Stomach (tissue), 9 donors: ENCODE measurements around the gene HMGN1. TPM values are rescaled to one million over a fixed set of nuclear protein-coding genes. Genes with fewer than 3 reads are reported as not detected.

Source experiments
- DNase-seq, 2 donors: peaks; one replicate each; pipeline versions ENCODE4 v3.0.0 to v3.0.0-alpha.2; 2013 to 2019
- H3K27ac ChIP-seq, 5 donors: fragments of 200-600 bp in 4 of 5; sonication (generic) in 4 of 5; one replicate each; pipeline ENCODE4 v1.5.1; 2013 to 2019; ENCODE audit warnings: mild to moderate bottlenecking in 1 of 5, moderate library complexity in 1 of 5
- H3K27me3 ChIP-seq, 3 donors: fragments of 200-600 bp; sonication (generic); one replicate each; pipeline ENCODE4 v1.5.1; 2017 to 2019; ENCODE audit warnings: mixed run types in 1 of 3
- H3K36me3 ChIP-seq, 4 donors: fragments of 200-600 bp; sonication (generic); 1 replicate in 3 of 4; 2 replicates in 1 of 4; pipeline ENCODE4 v1.5.1; 2016 to 2019
- H3K4me1 ChIP-seq, 4 donors: fragments of 200-600 bp; sonication (generic); one replicate each; pipeline ENCODE4 v1.5.1; 2016 to 2019
- H3K4me3 ChIP-seq, 4 donors: fragments of 200-600 bp; sonication (generic) in 3 of 4; one replicate each; pipeline ENCODE4 v1.5.1; 2016 to 2019; ENCODE audit warnings: mild to moderate bottlenecking in 1 of 4
- H3K9me3 ChIP-seq, 4 donors: fragments of 200-600 bp; sonication (generic); one replicate each; pipeline ENCODE4 v1.5.1; 2016 to 2019
- CTCF ChIP-seq, 7 experiments: fragments of 450-650 bp in 4 of 7; fragments of 200-600 bp in 3 of 7; sonication (generic) in 3 of 7; IDR thresholded peaks; one replicate each; pipeline ENCODE4 v1.5.1; 2016 to 2019; ENCODE audit warnings: antibody characterized with exemption in 7 of 7, control low read depth in 2 of 7, mild to moderate bottlenecking in 1 of 7
- EP300 ChIP-seq: sonication (generic); formaldehyde crosslinking; IDR thresholded peaks from one replicate; pipeline ENCODE4 v1.6.1; 2017; ENCODE audit warnings: antibody characterized with exemption
- POLR2A ChIP-seq, 4 donors: fragments of 450-650 bp; IDR thresholded peaks; one replicate each; pipeline ENCODE4 v1.6.1; 2016; ENCODE audit warnings: antibody characterized with exemption in 4 of 4, control low read depth in 2 of 4, mild to moderate bottlenecking in 1 of 4, moderate library complexity in 1 of 4
- POLR2AphosphoS5 ChIP-seq, 3 donors: sonication (generic); formaldehyde crosslinking; IDR thresholded peaks; one replicate each; pipeline ENCODE4 v1.6.1; 2016; ENCODE audit warnings: antibody characterized with exemption in 3 of 3
- WGBS, 5 donors: extraction: QIAGEN DNeasy Blood & Tissue Kit in 3 of 5; methylation state at CpG; one replicate each; pipeline versions ENCODE4 v1.1.5 to v1.1.7; 2013 to 2018; 5-methylcytosine and 5-hydroxymethylcytosine counted together
- intact Hi-C: fragments of 100-400 bp; cut with DNase I; formaldehyde crosslinking; loops from one replicate; pipeline ENCODE4 v1.15.1; 2023; ENCODE audit warnings: low total_unique reads
- polyA plus RNA-seq, 3 donors: library from polyadenylated mRNA; stranded (reverse); fragments of 200-250 nt; gene quantifications; one replicate each; pipeline ENCODE4 v1.2.3, GENCODE V29; 2013
- total RNA-seq, 5 donors: library from RNA; depleted of rRNA; stranded (reverse); fragments of >200 nt; gene quantifications; one replicate each; pipeline versions ENCODE4 v1.1.0 to v1.2.3, GENCODE V29; 2014 to 2016
- donor health status: healthy with polysubstance abuse.
- donor health status: Bipolar disorder and iron deficiency.
- donor health status: healthy.

HMGN1 gene
- total and polyA plus RNA-seq, 8 donors = 39.1 to 321 (median 131) TPM

- no peaks in the 10 kb centered on the region for H3K9me3 ChIP-seq
- intact Hi-C loops = no loop called here
- TF ChIP-seq EP300 (no peak), POLR2A (IDR thresholded peaks at IDR 0.05) (no peak), CTCF (IDR thresholded peaks at IDR 0.05) (no peak), POLR2AphosphoS5 (IDR thresholded peaks at IDR 0.05) (no peak)
- H3K27me3 ChIP-seq = no peaks in the 10 kb centered on the region
- DNase-seq = no peak
- WGBS, 5 donors = 58 to 83% (median 77%) methylated on average over 2 of the region's 2 CpGs
- peaks cover 25 to 35% (median 33%) of the 10 kb centered on the region in 4 donors for H3K36me3 ChIP-seq
- H3K4me1 ChIP-seq = peaks cover 0 to 2% (median 0%) of the 10 kb centered on the region in 4 donors
- H3K4me3 ChIP-seq = no peak overlapping the region
- H3K27ac ChIP-seq = no peak overlapping the region
These were observed 9.7 kb downstream of the HMGN1 start for GRCh38 chr21:39339231-39339630.

GRCh38 chr21:39336457-39337008, 12.4 kb downstream of the HMGN1 start:
- intact Hi-C loops = no loop called here
- Histone ChIP-seq H3K27me3 (no peaks in the 10 kb centered on the region), H3K4me3 (no peak overlapping the region), H3K4me1 (no peaks in the 10 kb centered on the region), H3K9me3 (no peaks in the 10 kb centered on the region), H3K27ac (no peak overlapping the region), H3K36me3 (peaks cover 9 to 13% (median 10%) of the 10 kb centered on the region in 4 donors)
- WGBS, 5 donors = 79 to 90% (median 86%) methylated on average over 13 of the region's 13 CpGs
- no peak for DNase-seq
- TF ChIP-seq EP300 = no peak
- TF ChIP-seq POLR2AphosphoS5 (IDR thresholded peaks at IDR 0.05) = no peak

- Histone ChIP-seq H3K36me3 (no peaks in the 10 kb centered on the region), H3K27ac (no peak overlapping the region), H3K27me3 (no peaks in the 10 kb centered on the region), H3K4me1 (no peaks in the 10 kb centered on the region), H3K9me3 (no peaks in the 10 kb centered on the region), H3K4me3 (no peak overlapping the region)
- TF ChIP-seq POLR2AphosphoS5 (IDR thresholded peaks at IDR 0.05) (no peak), CTCF (IDR thresholded peaks at IDR 0.05) (no peak), POLR2A (IDR thresholded peaks at IDR 0.05) (no peak), EP300 (no peak)
- 88 to 97% (median 95%) methylated on average over 4 of the region's 4 CpGs for WGBS, 5 donors
- intact Hi-C loops = no loop called here
- no peak for DNase-seq
These were observed 14.3 kb downstream of the HMGN1 start for GRCh38 chr21:39334611-39335010.

DNA sequence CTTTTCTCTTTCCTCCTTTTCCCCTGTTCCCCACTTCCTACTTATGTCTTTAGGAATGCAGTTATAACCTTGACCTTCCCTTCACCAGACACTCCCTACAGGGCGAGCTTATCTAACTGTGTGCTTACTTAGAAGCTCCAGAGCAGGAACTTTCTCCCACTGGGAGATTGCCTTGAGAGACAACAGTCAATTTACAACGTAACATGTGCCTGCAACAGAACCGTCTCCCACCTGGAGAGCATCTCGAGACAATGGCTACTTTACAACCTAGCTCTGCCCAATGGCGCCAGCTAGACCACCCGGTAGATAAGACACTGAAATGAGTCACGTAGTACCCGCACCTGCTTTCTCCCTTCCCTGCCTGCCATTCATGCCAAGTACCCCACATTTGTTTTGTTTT, 16.7 kb downstream of the HMGN1 start:
- Histone ChIP-seq H3K9me3 (no peaks in the 10 kb centered on the region), H3K4me3 (no peak overlapping the region), H3K27ac (no peak overlapping the region), H3K4me1 (no peaks in the 10 kb centered on the region), H3K36me3 (no peaks in the 10 kb centered on the region), H3K27me3 (no peaks in the 10 kb centered on the region)
- 39 to 67% (median 59%) methylated on average over 8 of the region's 8 CpGs for whole genome bisulfite sequencing, 5 donors
- intact Hi-C loops = no loop called here
- TF ChIP-seq CTCF (IDR thresholded peaks at IDR 0.05) (no peak), POLR2A (IDR thresholded peaks at IDR 0.05) (no peak), POLR2AphosphoS5 (IDR thresholded peaks at IDR 0.05) (no peak), EP300 (no peak)
- no peak for DNase-seq

- no peak for DNase-seq
- H3K4me1 ChIP-seq = no peaks in the 10 kb centered on the region
- 66 to 82% (median 75%) methylated on average over 6 of the region's 6 CpGs for WGBS, 5 donors
- H3K36me3 ChIP-seq = no peaks in the 10 kb centered on the region
- no peaks in the 10 kb centered on the region for H3K9me3 ChIP-seq
- H3K27ac ChIP-seq = no peak overlapping the region
- no peak overlapping the region for H3K4me3 ChIP-seq
- H3K27me3 ChIP-seq = no peaks in the 10 kb centered on the region
- intact Hi-C loops = no loop called here
- TF ChIP-seq CTCF (IDR thresholded peaks at IDR 0.05) (no peak), POLR2AphosphoS5 (IDR thresholded peaks at IDR 0.05) (no peak), EP300 (no peak), POLR2A (IDR thresholded peaks at IDR 0.05) (no peak)
These were observed 18.9 kb downstream of the HMGN1 start for GRCh38 chr21:39330001-39330400.
